ENCODE data around the gene ST6GAL2.

ST6GAL2 gene

GRCh38 chr2:106866641-106867040 is 19.3 kb downstream of the ST6GAL2 start:
- no peak for DNase-seq (ENCODE audit: low read depth in 3 of 3, low spot score in 1 of 3)

- DNase-seq (ENCODE audit: low read depth in 3 of 3, low spot score in 1 of 3), result no peak
These were observed 21.9 kb downstream of the ST6GAL2 start for GRCh38 chr2:106864051-106864450.

GRCh38 chr2:106863387-106863786 is 22.6 kb downstream of the ST6GAL2 start:
- no peak for DNase-seq (ENCODE audit: low read depth in 3 of 3, low spot score in 1 of 3)

- DNase-seq (ENCODE audit: low read depth in 3 of 3, low spot score in 1 of 3), result no peak
These were observed 26.5 kb downstream of the ST6GAL2 start for GRCh38 chr2:106859498-106859897.

- no peak for DNase-seq (ENCODE audit: low read depth in 3 of 3, low spot score in 1 of 3)
These were observed 27.2 kb downstream of the ST6GAL2 start for GRCh38 chr2:106858810-106859209.

GRCh38 chr2:106857882-106858478 is 28.0 kb downstream of the ST6GAL2 start:
- DNase-seq (ENCODE audit: low read depth in 3 of 3, low spot score in 1 of 3), result no peak

- DNase-seq (ENCODE audit: low read depth in 3 of 3, low spot score in 1 of 3), result no peak
These were observed 32.3 kb downstream of the ST6GAL2 start for GRCh38 chr2:106853631-106854030.

GRCh38 chr2:106851881-106852501 is 34.0 kb downstream of the ST6GAL2 start:
- no peak for DNase-seq (ENCODE audit: low read depth in 3 of 3, low spot score in 1 of 3)

- DNase-seq (ENCODE audit: low read depth in 3 of 3, low spot score in 1 of 3), result no peak
These were observed 34.7 kb downstream of the ST6GAL2 start for GRCh38 chr2:106851087-106851874.

- no peak for DNase-seq (ENCODE audit: low read depth in 3 of 3, low spot score in 1 of 3)
These were observed 36.7 kb downstream of the ST6GAL2 start for GRCh38 chr2:106849253-106849652.

GRCh38 chr2:106847366-106847765 is 38.6 kb downstream of the ST6GAL2 start:
- DNase-seq (ENCODE audit: low read depth in 3 of 3, low spot score in 1 of 3), result no peak

- DNase-seq (ENCODE audit: low read depth in 3 of 3, low spot score in 1 of 3), result no peak
These were observed 40.3 kb downstream of the ST6GAL2 start for GRCh38 chr2:106845716-106846115.

- no peak for DNase-seq (ENCODE audit: low read depth in 3 of 3, low spot score in 1 of 3)
These were observed 42.1 kb downstream of the ST6GAL2 start for GRCh38 chr2:106843910-106844250.

- DNase-seq (ENCODE audit: low read depth in 3 of 3, low spot score in 1 of 3), result no peak
These were observed 42.7 kb downstream of the ST6GAL2 start for GRCh38 chr2:106843001-106843909.

GRCh38 chr2:106841886-106842645 is 43.9 kb downstream of the ST6GAL2 start:
- no peak for DNase-seq (ENCODE audit: low read depth in 3 of 3, low spot score in 1 of 3)

GRCh38 chr2:106840818-106841217 is 45.1 kb downstream of the ST6GAL2 start:
- DNase-seq (ENCODE audit: low read depth in 3 of 3, low spot score in 1 of 3), result no peak

GRCh38 chr2:106839849-106840595 is 45.9 kb downstream of the ST6GAL2 start:
- DNase-seq (ENCODE audit: low read depth in 3 of 3, low spot score in 1 of 3), result no peak

- no peak for DNase-seq (ENCODE audit: low read depth in 3 of 3, low spot score in 1 of 3)
These were observed 52.7 kb downstream of the ST6GAL2 start for GRCh38 chr2:106833256-106833655.

- no peak for DNase-seq (ENCODE audit: low read depth in 3 of 3, low spot score in 1 of 3)
These were observed 54.0 kb downstream of the ST6GAL2 start for GRCh38 chr2:106831816-106832569.

All from stimulated activated CD4-positive, alpha-beta T cell treated with anti-CD3 and anti-CD28 coated beads, TNF-alpha, amount 100 ng/mL, for 1 hour (primary cell).